ENCODE results near the gene ABO.
"Not testable (repeated sequence)": the region's sequence is repeated elsewhere in the genome, so short reads cannot be mapped to it uniquely, and the experiment has no call there.

The ABO gene

GRCh38 chr9:133210609-133211008 is 64.4 kb downstream of the ABO start:
- no peak overlapping the region for H3K4me2 ChIP-seq
- no peaks in the 10 kb centered on the region for H3K4me1 ChIP-seq
- H4K20me1 ChIP-seq = no peaks in the 10 kb centered on the region
- no peaks in the 10 kb centered on the region for H3K27me3 ChIP-seq
- no peaks in the 10 kb centered on the region for H3K36me3 ChIP-seq
- no peak overlapping the region for H3K27ac ChIP-seq
- H3K4me3 ChIP-seq = no peak overlapping the region
- no peak for TF ChIP-seq Cebpa-rat (IDR thresholded peaks at IDR 0.05)
- H3K9ac ChIP-seq = no peak overlapping the region
- peaks cover 7 to 20% (median 13%) of the 10 kb centered on the region in 11 experiments; a peak in 19 of 22 replicates for H3K9me3 ChIP-seq (replicated peaks in 1 of 11)

- Histone ChIP-seq H4K20me1 (no peaks in the 10 kb centered on the region), H3K4me2 (no peak overlapping the region), H3K27ac (no peak overlapping the region), H3K27me3 (no peaks in the 10 kb centered on the region), H3K9me3 (replicated peaks in 1 of 11) (peaks cover 7 to 20% (median 13%) of the 10 kb centered on the region in 11 experiments; a peak in 19 of 22 replicates), H3K36me3 (no peaks in the 10 kb centered on the region), H3K4me1 (no peaks in the 10 kb centered on the region), H3K9ac (no peak overlapping the region), H3K4me3 (no peak overlapping the region)
- TF ChIP-seq Cebpa-rat (IDR thresholded peaks at IDR 0.05) = no peak
Measured at GRCh38 chr9:133210202-133210532, 64.8 kb downstream of the ABO start.

- not testable (repeated sequence) for H3K4me2 ChIP-seq, H3K4me1 ChIP-seq, H3K36me3 ChIP-seq, H3K9ac ChIP-seq, H4K20me1 ChIP-seq, H3K27me3 ChIP-seq, H3K4me3 ChIP-seq, H3K27ac ChIP-seq
- peaks cover 7 to 17% (median 12%) of the 10 kb centered on the region in 11 experiments; a peak in 18 of 22 replicates for H3K9me3 ChIP-seq (replicated peaks in 1 of 11)
Measured at GRCh38 chr9:133209327-133210201, 65.4 kb downstream of the ABO start.

GRCh38 chr9:133208880-133209300 is 66.1 kb downstream of the ABO start, which contains the start of gene OBP2B:
TSS of gene OBP2B (minus strand) at chr9:133209250. CDS start at chr9:133209199, 51 bp downstream.
- not testable (repeated sequence) for H3K4me1 ChIP-seq, H3K4me2 ChIP-seq, H3K27ac ChIP-seq, H4K20me1 ChIP-seq, H3K4me3 ChIP-seq, H3K9ac ChIP-seq, H3K27me3 ChIP-seq, H3K36me3 ChIP-seq
- peaks cover 7 to 17% (median 12%) of the 10 kb centered on the region in 11 experiments; a peak in 18 of 22 replicates for H3K9me3 ChIP-seq (replicated peaks in 1 of 11)

GRCh38 chr9:133208171-133208879 is 66.7 kb downstream of the ABO start:
- H3K27me3 ChIP-seq, H3K9ac ChIP-seq, H3K4me3 ChIP-seq, H3K4me2 ChIP-seq, H3K36me3 ChIP-seq, H4K20me1 ChIP-seq, H3K27ac ChIP-seq, H3K4me1 ChIP-seq: not testable (repeated sequence)
- peaks cover 7 to 17% (median 12%) of the 10 kb centered on the region in 11 experiments; a peak in 18 of 22 replicates for H3K9me3 ChIP-seq (replicated peaks in 1 of 11)

- Histone ChIP-seq H3K9ac (no peak overlapping the region), H3K4me1 (no peaks in the 10 kb centered on the region), H3K27ac (no peak overlapping the region), H3K36me3 (no peaks in the 10 kb centered on the region), H3K4me3 (no peak overlapping the region), H3K9me3 (replicated peaks in 1 of 11) (peaks cover 7 to 17% (median 12%) of the 10 kb centered on the region in 11 experiments; a peak in 18 of 22 replicates), H3K4me2 (no peak overlapping the region), H4K20me1 (no peaks in the 10 kb centered on the region), H3K27me3 (no peaks in the 10 kb centered on the region)
- no peak for TF ChIP-seq Cebpa-rat (IDR thresholded peaks at IDR 0.05)
Measured at GRCh38 chr9:133207540-133208170, 67.3 kb downstream of the ABO start.

- no peaks in the 10 kb centered on the region for H3K4me1 ChIP-seq
- no peak overlapping the region for H3K27ac ChIP-seq
- H3K4me2 ChIP-seq = no peak overlapping the region
- peaks cover 7 to 17% (median 12%) of the 10 kb centered on the region in 11 experiments; a peak in 18 of 22 replicates for H3K9me3 ChIP-seq (replicated peaks in 1 of 11)
- TF ChIP-seq Cebpa-rat (IDR thresholded peaks at IDR 0.05) = no peak
- H3K9ac ChIP-seq = no peak overlapping the region
- no peaks in the 10 kb centered on the region for H3K36me3 ChIP-seq
- H4K20me1 ChIP-seq = no peaks in the 10 kb centered on the region
- no peak overlapping the region for H3K4me3 ChIP-seq
- H3K27me3 ChIP-seq = no peaks in the 10 kb centered on the region
Measured at GRCh38 chr9:133207021-133207531, 67.9 kb downstream of the ABO start.

- Histone ChIP-seq H3K4me1 (no peaks in the 10 kb centered on the region), H3K9ac (no peak overlapping the region), H4K20me1 (no peaks in the 10 kb centered on the region), H3K4me2 (no peak overlapping the region), H3K27me3 (no peaks in the 10 kb centered on the region), H3K4me3 (no peak overlapping the region), H3K9me3 (replicated peaks in 1 of 11) (peaks cover 4 to 9% (median 6%) of the 10 kb centered on the region in 11 experiments; a peak in 18 of 22 replicates), H3K36me3 (no peaks in the 10 kb centered on the region), H3K27ac (no peak overlapping the region)
- no peak for TF ChIP-seq Cebpa-rat (IDR thresholded peaks at IDR 0.05)
Measured at GRCh38 chr9:133205996-133206931, 68.7 kb downstream of the ABO start.

- H3K36me3 ChIP-seq; H3K4me2 ChIP-seq; H4K20me1 ChIP-seq; H3K4me1 ChIP-seq; H3K4me3 ChIP-seq; H3K9me3 ChIP-seq (replicated peaks in 1 of 11); H3K27ac ChIP-seq; H3K9ac ChIP-seq; H3K27me3 ChIP-seq: not testable (repeated sequence)
Measured at GRCh38 chr9:133205481-133205887, 69.5 kb downstream of the ABO start.
